Tibial nerve (tissue), 4 donors: ENCODE measurements around the gene TH.

Source experiments
- EP300 ChIP-seq, 2 donors: sonication (generic); formaldehyde crosslinking; IDR thresholded peaks; one replicate each; pipeline ENCODE4 v1.6.1; 2017; ENCODE audit warnings: antibody characterized with exemption in 2 of 2, mild to moderate bottlenecking in 1 of 2
- POLR2A ChIP-seq, 2 donors: fragments of 450-650 bp; IDR thresholded peaks; one replicate each; pipeline ENCODE4 v1.6.1; 2017; ENCODE audit warnings: antibody characterized with exemption in 2 of 2, mild to moderate bottlenecking in 2 of 2, moderate library complexity in 2 of 2
- TF ChIP-seq, protein P1 (sequence below), 5 experiments: fragments of 200-600 bp in 3 of 5; fragments of 450-650 bp in 2 of 5; sonication (generic) in 3 of 5; IDR thresholded peaks; one replicate each; pipeline ENCODE4 v1.5.1; 2016 to 2019; ENCODE audit warnings: antibody characterized with exemption in 5 of 5, mild to moderate bottlenecking in 3 of 5, moderate library complexity in 2 of 5

DNA sequence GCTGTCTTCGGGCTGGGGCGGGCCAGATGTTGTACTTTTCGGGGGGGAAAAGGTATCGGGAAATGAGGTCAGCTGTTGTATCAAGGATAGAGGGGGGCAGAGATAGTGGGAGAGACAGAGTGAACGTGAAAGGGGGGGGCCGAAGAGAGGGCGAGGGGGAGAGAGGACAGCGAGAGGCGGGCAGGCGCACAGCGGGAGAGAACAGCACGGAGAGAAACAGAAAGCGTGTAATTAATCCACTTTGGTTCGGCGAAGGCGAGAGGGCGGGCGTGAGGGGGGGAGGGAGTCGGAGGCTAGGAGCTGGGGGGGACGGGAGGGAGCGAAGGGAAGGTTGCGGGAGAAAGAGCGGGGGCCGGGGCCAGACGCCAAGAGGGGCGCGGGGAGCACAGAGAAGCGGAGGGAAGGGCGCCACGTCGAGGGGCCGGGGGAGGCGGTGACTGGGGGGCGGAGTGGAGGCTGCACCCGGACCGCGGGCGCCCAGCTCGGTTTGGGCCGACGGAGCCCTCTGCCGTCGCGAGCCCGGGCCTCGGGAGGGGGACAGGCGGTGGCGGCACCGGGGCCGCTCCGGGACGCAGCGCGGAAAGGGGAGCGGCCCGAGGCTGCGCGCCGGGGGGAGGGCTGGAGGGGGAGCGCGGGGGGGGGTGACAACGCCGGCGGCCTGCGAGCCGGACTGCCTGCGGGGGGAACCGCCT, 33.0 kb downstream of the TH start:
- TF ChIP-seq EP300 (IDR thresholded peaks at IDR 0.05): no peak
- TF ChIP-seq, protein P1, sequence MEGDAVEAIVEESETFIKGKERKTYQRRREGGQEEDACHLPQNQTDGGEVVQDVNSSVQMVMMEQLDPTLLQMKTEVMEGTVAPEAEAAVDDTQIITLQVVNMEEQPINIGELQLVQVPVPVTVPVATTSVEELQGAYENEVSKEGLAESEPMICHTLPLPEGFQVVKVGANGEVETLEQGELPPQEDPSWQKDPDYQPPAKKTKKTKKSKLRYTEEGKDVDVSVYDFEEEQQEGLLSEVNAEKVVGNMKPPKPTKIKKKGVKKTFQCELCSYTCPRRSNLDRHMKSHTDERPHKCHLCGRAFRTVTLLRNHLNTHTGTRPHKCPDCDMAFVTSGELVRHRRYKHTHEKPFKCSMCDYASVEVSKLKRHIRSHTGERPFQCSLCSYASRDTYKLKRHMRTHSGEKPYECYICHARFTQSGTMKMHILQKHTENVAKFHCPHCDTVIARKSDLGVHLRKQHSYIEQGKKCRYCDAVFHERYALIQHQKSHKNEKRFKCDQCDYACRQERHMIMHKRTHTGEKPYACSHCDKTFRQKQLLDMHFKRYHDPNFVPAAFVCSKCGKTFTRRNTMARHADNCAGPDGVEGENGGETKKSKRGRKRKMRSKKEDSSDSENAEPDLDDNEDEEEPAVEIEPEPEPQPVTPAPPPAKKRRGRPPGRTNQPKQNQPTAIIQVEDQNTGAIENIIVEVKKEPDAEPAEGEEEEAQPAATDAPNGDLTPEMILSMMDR (IDR thresholded peaks at IDR 0.05): no peak
- TF ChIP-seq POLR2A (IDR thresholded peaks at IDR 0.05): no peak
